Left ventricle myocardium inferior (tissue), 1 donor: ENCODE results near the gene PCCA. TPM values are rescaled to one million over a fixed set of nuclear protein-coding genes. Genes with fewer than 3 reads are reported as not detected.

Experiments used
- DNase-seq: peaks from one replicate; pipeline ENCODE4 v3.0.0-alpha.2; 2020
- H3K27ac ChIP-seq: fragments of 200-600 bp; replicated peaks from 2 replicates; pipeline ENCODE4 v1.8.0; 2021
- H3K27me3 ChIP-seq: fragments of 200-600 bp; 2 replicates; pipeline ENCODE4 v1.8.0; 2021; ENCODE audit warnings: low read depth
- H3K36me3 ChIP-seq: fragments of 200-600 bp; 2 replicates; pipeline ENCODE4 v1.8.0; 2021
- H3K4me1 ChIP-seq: fragments of 200-600 bp; 2 replicates; pipeline ENCODE4 v1.8.0; 2021
- H3K4me3 ChIP-seq: fragments of 200-600 bp; 2 replicates; pipeline ENCODE4 v1.8.0; 2021; ENCODE audit warnings: mild to moderate bottlenecking, moderate library complexity
- H3K9me3 ChIP-seq: fragments of 200-600 bp; replicated peaks from 2 replicates; pipeline ENCODE4 v1.8.0; 2021
- intact Hi-C: fragments of 100-400 bp; cut with micrococcal nuclease; formaldehyde crosslinking; loops from one replicate; pipeline ENCODE4 v1.11.0; 2022
- total RNA-seq: library from RNA; stranded (reverse); fragmentation: NEBNext Ultra II Directional; extraction: Animal tissue kit (Norgen Biotek cat#: 25700); gene quantifications from one replicate; pipeline ENCODE4 v1.2.1, GENCODE V29; 2021
- TF ChIP-seq, protein P1 (sequence below): fragments of 200-600 bp; IDR thresholded peaks from 2 replicates; pipeline ENCODE4 v1.8.0; 2021; ENCODE audit warnings: antibody characterized with exemption, mild to moderate bottlenecking, borderline replicate concordance
- donor health status: DM: no; HTN: yes; CAD: no; lungs with severe emphysema.

PCCA gene
- total RNA-seq, 1 donor from 2014 or later = 65.4 TPM

DNA sequence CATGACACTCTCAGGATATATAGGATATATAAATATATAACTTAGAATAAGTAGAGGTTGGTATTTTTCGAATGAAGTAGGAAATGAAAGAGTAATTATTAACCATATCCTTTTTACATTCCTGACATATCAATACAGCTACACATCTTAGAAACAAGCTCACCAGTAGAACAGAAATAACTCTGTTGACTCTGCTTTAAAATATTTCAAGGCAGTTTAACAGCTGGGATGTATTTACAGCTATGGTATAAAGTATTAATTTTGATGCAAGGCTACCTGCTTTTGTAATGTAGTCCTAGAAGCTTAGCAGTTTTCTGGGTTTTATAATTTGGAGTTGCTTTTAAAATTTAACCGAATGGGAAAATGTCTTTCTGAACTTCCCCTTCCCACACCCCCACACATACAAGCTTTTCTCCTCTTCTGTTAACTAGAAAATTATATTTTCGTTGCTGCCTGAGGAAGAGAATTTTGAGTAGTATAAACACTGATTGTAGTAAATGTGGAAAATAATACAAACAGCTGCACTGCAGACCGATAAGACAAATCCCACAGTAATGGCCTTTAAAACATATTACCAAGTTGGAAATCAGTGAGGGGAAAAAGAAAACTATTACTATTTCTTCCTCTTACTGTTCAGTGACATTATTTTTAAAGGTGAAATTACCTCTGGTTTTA lies 352.0 kb downstream of the PCCA start:
- DNase-seq = no peak
- H3K27me3 ChIP-seq = no peaks in the 10 kb centered on the region
- no peaks in the 10 kb centered on the region for H3K9me3 ChIP-seq
- TF ChIP-seq, protein P1, sequence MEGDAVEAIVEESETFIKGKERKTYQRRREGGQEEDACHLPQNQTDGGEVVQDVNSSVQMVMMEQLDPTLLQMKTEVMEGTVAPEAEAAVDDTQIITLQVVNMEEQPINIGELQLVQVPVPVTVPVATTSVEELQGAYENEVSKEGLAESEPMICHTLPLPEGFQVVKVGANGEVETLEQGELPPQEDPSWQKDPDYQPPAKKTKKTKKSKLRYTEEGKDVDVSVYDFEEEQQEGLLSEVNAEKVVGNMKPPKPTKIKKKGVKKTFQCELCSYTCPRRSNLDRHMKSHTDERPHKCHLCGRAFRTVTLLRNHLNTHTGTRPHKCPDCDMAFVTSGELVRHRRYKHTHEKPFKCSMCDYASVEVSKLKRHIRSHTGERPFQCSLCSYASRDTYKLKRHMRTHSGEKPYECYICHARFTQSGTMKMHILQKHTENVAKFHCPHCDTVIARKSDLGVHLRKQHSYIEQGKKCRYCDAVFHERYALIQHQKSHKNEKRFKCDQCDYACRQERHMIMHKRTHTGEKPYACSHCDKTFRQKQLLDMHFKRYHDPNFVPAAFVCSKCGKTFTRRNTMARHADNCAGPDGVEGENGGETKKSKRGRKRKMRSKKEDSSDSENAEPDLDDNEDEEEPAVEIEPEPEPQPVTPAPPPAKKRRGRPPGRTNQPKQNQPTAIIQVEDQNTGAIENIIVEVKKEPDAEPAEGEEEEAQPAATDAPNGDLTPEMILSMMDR = no peak
- H3K27ac ChIP-seq = peak overlapping the region; percentile 23
- intact Hi-C loops = no loop called here
- peaks cover 16% of the 10 kb centered on the region for H3K4me1 ChIP-seq
- no peak overlapping the region for H3K4me3 ChIP-seq
- peaks cover under 1% of the 10 kb centered on the region for H3K36me3 ChIP-seq

DNA sequence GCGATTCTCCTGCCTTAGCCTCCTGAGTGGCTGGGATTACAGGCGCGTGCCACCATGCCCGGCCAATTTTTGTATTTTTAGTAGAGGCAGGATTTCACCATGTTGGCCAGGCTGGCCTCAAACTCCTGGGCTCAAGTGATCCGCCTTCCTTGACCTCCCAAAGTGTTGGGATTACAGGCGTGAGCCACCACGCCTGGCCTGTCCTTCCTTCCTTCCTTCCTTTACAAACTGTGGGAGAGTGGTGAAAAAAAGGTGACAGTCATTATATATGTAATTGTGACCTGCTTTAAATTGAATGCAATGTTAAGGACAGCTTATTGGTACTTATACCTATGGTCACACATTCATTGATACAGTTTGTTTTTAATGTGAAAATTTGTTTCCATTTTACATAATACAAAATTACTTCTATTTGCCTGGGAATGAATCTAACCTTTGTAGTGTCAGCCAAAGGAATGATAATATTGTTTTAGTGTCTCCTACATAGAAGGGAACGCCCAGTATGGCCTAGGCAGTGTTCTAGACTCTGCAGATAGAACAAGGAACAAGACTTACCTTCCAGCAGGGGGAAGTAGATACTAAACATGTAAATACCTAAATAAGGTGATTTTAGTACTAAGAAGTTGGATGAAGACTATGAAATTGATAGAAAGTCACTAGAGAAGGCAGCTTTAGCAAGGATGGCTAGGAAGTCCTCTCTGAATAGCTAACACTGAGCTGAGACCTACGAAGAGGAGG lies 353.4 kb downstream of the PCCA start:
- no peaks in the 10 kb centered on the region for H3K27me3 ChIP-seq
- DNase-seq = no peak
- H3K4me3 ChIP-seq = no peak overlapping the region
- peaks cover 3% of the 10 kb centered on the region for H3K36me3 ChIP-seq
- TF ChIP-seq, protein P1 = no peak
- intact Hi-C loops = no loop called here
- H3K27ac ChIP-seq = no peak overlapping the region
- H3K9me3 ChIP-seq = no peaks in the 10 kb centered on the region
- H3K4me1 ChIP-seq = peaks cover 16% of the 10 kb centered on the region

GRCh38 chr13:100443278-100443997 lies 354.5 kb downstream of the PCCA start:
- TF ChIP-seq, protein P1 = no peak
- Histone ChIP-seq H3K27me3 (no peaks in the 10 kb centered on the region), H3K4me3 (no peak overlapping the region), H3K9me3 (no peaks in the 10 kb centered on the region), H3K4me1 (peaks cover 16% of the 10 kb centered on the region), H3K36me3 (peaks cover 3% of the 10 kb centered on the region), H3K27ac (no peak overlapping the region)
- no peak for DNase-seq
- intact Hi-C loops = no loop called here

GRCh38 chr13:100443998-100444328 lies 355.1 kb downstream of the PCCA start:
- intact Hi-C loops = no loop called here
- peaks cover 16% of the 10 kb centered on the region for H3K4me1 ChIP-seq
- no peaks in the 10 kb centered on the region for H3K9me3 ChIP-seq
- no peaks in the 10 kb centered on the region for H3K27me3 ChIP-seq
- H3K27ac ChIP-seq = no peak overlapping the region
- no peak overlapping the region for H3K4me3 ChIP-seq
- TF ChIP-seq, protein P1 = no peak
- H3K36me3 ChIP-seq = peaks cover 6% of the 10 kb centered on the region
- DNase-seq = no peak

DNA sequence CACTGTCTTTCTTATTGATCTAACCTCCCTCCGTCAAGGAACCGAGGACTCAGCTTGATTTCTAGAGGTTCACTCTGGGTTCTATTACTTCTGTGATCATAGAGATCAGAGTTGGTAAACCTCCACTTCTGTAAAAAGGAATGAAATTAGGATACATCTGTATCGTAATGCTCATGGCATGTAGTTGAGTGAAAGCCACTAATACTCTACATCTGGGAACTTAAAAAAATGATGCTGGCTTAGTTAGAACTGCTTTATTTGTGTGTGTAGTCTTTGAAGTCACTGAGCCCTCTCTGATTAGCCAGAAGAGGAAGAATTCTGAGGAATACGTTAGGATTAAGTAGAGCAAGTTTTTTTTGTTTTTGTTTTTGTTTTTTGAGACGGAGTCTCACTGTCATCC lies 358.9 kb downstream of the PCCA start:
- no peak overlapping the region for H3K27ac ChIP-seq
- TF ChIP-seq, protein P1 = no peak
- intact Hi-C loops = no loop called here

More for the DNA sequence above, 358.9 kb downstream of the PCCA start:
- DNase-seq = no peak
- no peaks in the 10 kb centered on the region for H3K4me1 ChIP-seq
- H3K36me3 ChIP-seq = peaks cover 12% of the 10 kb centered on the region
- H3K4me3 ChIP-seq = no peak overlapping the region
- no peaks in the 10 kb centered on the region for H3K9me3 ChIP-seq
- H3K27me3 ChIP-seq = no peaks in the 10 kb centered on the region
